DND-41 (cell line): ENCODE data around the gene C1orf56.

ENCODE experiments used
- ATAC-seq: fragments of 200-7000 bp; cut with Tn5 transposase; 3 replicates; pipeline ENCODE4 v1.9.1; 2021; ENCODE audit warnings: low read depth; ENCODE audit not compliant: insufficient read depth
- DNase-seq: peaks from one replicate; pipeline ENCODE4 v3.0.0-alpha.2; 2020
- H2AFZ ChIP-seq: 2 replicates; pipeline ENCODE4 v1.6.0; 2012; ENCODE audit warnings: low read depth, low read length
- H3K27ac ChIP-seq: 2 replicates; pipeline ENCODE4 v1.5.1; 2012; ENCODE audit warnings: low read length, inconsistent platforms
- H3K27me3 ChIP-seq: fragments of 200-600 bp; sonication (generic); 2 replicates; pipeline ENCODE4 v1.6.0; 2012; ENCODE audit warnings: low read length, mild to moderate bottlenecking, inconsistent platforms; ENCODE audit not compliant: insufficient read depth, poor library complexity
- H3K36me3 ChIP-seq: 2 replicates; pipeline ENCODE4 v1.5.1; 2012; ENCODE audit warnings: low read length, inconsistent platforms; ENCODE audit not compliant: insufficient read depth
- H3K4me1 ChIP-seq: 2 replicates; pipeline ENCODE4 v1.5.1; 2012; ENCODE audit warnings: mild to moderate bottlenecking, low read length; ENCODE audit not compliant: insufficient read depth
- H3K4me2 ChIP-seq: 2 replicates; pipeline ENCODE4 v1.6.0; 2012; ENCODE audit warnings: mild to moderate bottlenecking, moderate library complexity, low read length, inconsistent platforms; ENCODE audit not compliant: insufficient read depth
- H3K4me3 ChIP-seq, 2 experiments: fragments of 200-600 bp in 1 of 2; shearing (Covaris generic) in 1 of 2; 2 replicates each; pipeline ENCODE4 v1.5.1; 2012 to 2016; ENCODE audit warnings: inconsistent platforms in 2 of 2, low read length in 2 of 2, mild to moderate bottlenecking in 2 of 2, low read depth in 1 of 2, moderate library complexity in 1 of 2
- H3K79me2 ChIP-seq: 2 replicates; pipeline ENCODE4 v1.6.0; 2012; ENCODE audit warnings: low read length, inconsistent platforms; ENCODE audit not compliant: insufficient read depth
- H3K9ac ChIP-seq: 2 replicates; pipeline ENCODE4 v1.6.0; 2012; ENCODE audit warnings: low read depth, mild to moderate bottlenecking, inconsistent platforms, low read length, moderate library complexity
- H3K9me3 ChIP-seq: 2 replicates; pipeline ENCODE4 v1.5.1; 2012; ENCODE audit warnings: low read length, moderate library complexity, mild to moderate bottlenecking, inconsistent platforms; ENCODE audit not compliant: insufficient read depth, severe bottlenecking
- H4K20me1 ChIP-seq: 2 replicates; pipeline ENCODE4 v1.6.0; 2012; ENCODE audit warnings: low read length; ENCODE audit not compliant: insufficient read depth
- CTCF ChIP-seq: IDR thresholded peaks from 2 replicates; pipeline ENCODE4 v1.5.1; 2012; ENCODE audit warnings: borderline replicate concordance, low read length, moderate library complexity, mild to moderate bottlenecking; ENCODE audit not compliant: poor library complexity, severe bottlenecking; ENCODE audit errors: extremely low read depth
- EZH2 ChIP-seq: IDR thresholded peaks from 3 replicates; pipeline ENCODE4 v1.6.1; 2012; ENCODE audit warnings: borderline replicate concordance, low read depth, mild to moderate bottlenecking, moderate library complexity, low read length, inconsistent platforms; ENCODE audit not compliant: severe bottlenecking

Gene C1orf56

GRCh38 chr1:151069103-151069486 lies 21.5 kb downstream of the C1orf56 start:
- no peak for DNase-seq
- no peak for ATAC-seq
- Histone ChIP-seq H3K4me1 (peaks cover 62% of the 10 kb centered on the region), H2AFZ (no peak overlapping the region), H3K27ac (peak overlapping the region; percentile 1; the same call in 1 of the 2 replicates), H3K27me3 (no peaks in the 10 kb centered on the region), H3K9me3 (no peaks in the 10 kb centered on the region), H3K4me2 (peak overlapping the region; percentile 78), H3K79me2 (peaks cover 80% of the 10 kb centered on the region), H4K20me1 (peaks cover 3% of the 10 kb centered on the region; the same call in 1 of the 2 replicates), H3K36me3 (peaks cover 47% of the 10 kb centered on the region), H3K4me3 (no peak overlapping the region), H3K9ac (peak overlapping the region; percentile 84; the same call in 1 of the 2 replicates)
- TF ChIP-seq EZH2 (no peak), CTCF (no peak)

- Histone ChIP-seq H3K4me2 (peak within 1 kb of the TSS; percentile 78), H3K9ac (peak within 1 kb of the TSS; percentile 84), H3K36me3 (peaks cover 43% of the 10 kb centered on the region), H2AFZ (peak within 1 kb of the TSS; percentile 89), H3K79me2 (peaks cover 64% of the 10 kb centered on the region), H3K27ac (peak within 1 kb of the TSS; percentile 97), H3K4me1 (peaks cover 46% of the 10 kb centered on the region), H4K20me1 (no peaks in the 10 kb centered on the region), H3K27me3 (no peaks in the 10 kb centered on the region), H3K9me3 (no peaks in the 10 kb centered on the region), H3K4me3 (peak within 1 kb of the TSS; percentile 45 to 68)
- TF ChIP-seq EZH2 (no peak), CTCF (peak; percentile 82)
- ATAC-seq (peak; percentile 88), DNase-seq (peak; percentile 90)
Observed at GRCh38 chr1:151070474-151071276, 23.1 kb downstream of the C1orf56 start, which contains the start of gene GABPB2. Gene GABPB2, plus strand, starts transcription at chr1:151070761. Its CDS starts 17,429 bp downstream, at chr1:151088190.

DNA sequence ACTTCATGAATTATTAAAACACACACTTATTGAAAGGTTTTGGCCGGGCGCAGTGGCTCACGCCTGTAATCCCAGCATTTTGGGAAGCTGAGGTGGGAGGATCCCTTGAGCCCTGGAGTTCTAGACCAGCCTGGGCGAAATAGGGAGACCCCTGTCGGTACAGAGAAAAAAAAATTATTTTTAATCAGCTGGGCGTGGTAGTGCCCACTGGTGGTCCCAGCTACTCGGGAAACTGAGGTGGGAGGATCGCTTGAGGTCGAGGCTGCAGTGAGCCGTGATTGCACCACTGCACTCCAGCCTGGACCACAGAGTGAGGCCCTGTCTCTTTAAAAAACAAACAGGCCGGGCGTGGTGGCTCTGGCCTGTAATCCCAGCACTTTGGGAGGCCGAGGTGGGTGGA lies 24.7 kb downstream of the C1orf56 start:
- Histone ChIP-seq H3K4me1 (peaks cover 36% of the 10 kb centered on the region), H3K9me3 (no peaks in the 10 kb centered on the region), H3K79me2 (peaks cover 49% of the 10 kb centered on the region), H3K27me3 (no peaks in the 10 kb centered on the region), H3K27ac (no peak overlapping the region), H2AFZ (no peak overlapping the region), H4K20me1 (no peaks in the 10 kb centered on the region), H3K9ac (no peak overlapping the region), H3K36me3 (peaks cover 32% of the 10 kb centered on the region), H3K4me3 (no peak overlapping the region), H3K4me2 (peak overlapping the region; percentile 78; the same call in 1 of the 2 replicates)
- no peak for TF ChIP-seq EZH2
- TF ChIP-seq CTCF = no peak
- ATAC-seq = no peak
- no peak for DNase-seq
